Bronchial epithelial cell (primary cell): Measurements from ENCODE around the gene BCAM. TPM values are rescaled to one million over a fixed set of nuclear protein-coding genes. Genes with fewer than 3 reads are reported as not detected.

Source experiments
- DNase-seq: peaks from one replicate; pipeline ENCODE4 v3.0.0-alpha.2; 2010; ENCODE audit warnings: low read depth
- FAIRE-seq: peaks from 2 replicates; lab custom pipeline; 2011; peaks lifted over from hg19 to GRCh38; lab: Jason Lieb, UNC
- H3K27me3 ChIP-seq: 2 replicates; pipeline ENCODE4 v1.5.1; 2011; ENCODE audit warnings: low read length; ENCODE audit not compliant: control insufficient read depth, insufficient read depth
- H3K36me3 ChIP-seq: 2 replicates; pipeline ENCODE4 v1.5.1; 2011; ENCODE audit warnings: low read length; ENCODE audit not compliant: control insufficient read depth, insufficient read depth
- H3K4me3 ChIP-seq: 2 replicates; pipeline ENCODE4 v1.5.1; 2011; ENCODE audit warnings: mild to moderate bottlenecking, low read depth, low read length, control low read depth
- CTCF ChIP-seq: IDR thresholded peaks from 2 replicates; pipeline ENCODE4 v1.5.1; 2011; ENCODE audit warnings: mild to moderate bottlenecking, moderate library complexity, low read length, control low read depth, inconsistent platforms; ENCODE audit not compliant: insufficient read depth, severe bottlenecking
- total RNA-seq: library from RNA; depleted of rRNA; stranded (reverse); fragments of >200 nt; gene quantifications from 2 replicates; pipeline ENCODE4 v1.2.1, GENCODE V29; 2014

Gene BCAM
- total RNA-seq, 1 donor from 2014 or later = 16.6 TPM

GRCh38 chr19:44848036-44848811 is 39.3 kb downstream of the BCAM start:
- TF ChIP-seq CTCF = no peak
- Histone ChIP-seq H3K36me3 (no peaks in the 10 kb centered on the region), H3K4me3 (peak overlapping the region; percentile 91), H3K27me3 (no peaks in the 10 kb centered on the region)
- no peak for FAIRE-seq
- peak; percentile 28 for DNase-seq

GRCh38 chr19:44848812-44849447 is 40.0 kb downstream of the BCAM start:
- no peak for DNase-seq
- no peak overlapping the region for H3K4me3 ChIP-seq

GRCh38 chr19:44850641-44851109 is 41.8 kb downstream of the BCAM start:
- DNase-seq = no peak
- no peak for FAIRE-seq
- Histone ChIP-seq H3K4me3 (no peak overlapping the region), H3K36me3 (no peaks in the 10 kb centered on the region), H3K27me3 (no peaks in the 10 kb centered on the region)
- TF ChIP-seq CTCF = no peak

More at GRCh38 chr19:44848812-44849447, 40.0 kb downstream of the BCAM start:
- FAIRE-seq = no peak
- no peaks in the 10 kb centered on the region for H3K36me3 ChIP-seq
- TF ChIP-seq CTCF = no peak
- H3K27me3 ChIP-seq = no peaks in the 10 kb centered on the region

- FAIRE-seq = no peak
- no peak for TF ChIP-seq CTCF
Observed at GRCh38 chr19:44851427-44851826, 42.5 kb downstream of the BCAM start.

GRCh38 chr19:44855606-44856005 is 46.7 kb downstream of the BCAM start:
- DNase-seq (no peak), FAIRE-seq (no peak)
- Histone ChIP-seq H3K4me3 (no peak overlapping the region), H3K36me3 (no peaks in the 10 kb centered on the region), H3K27me3 (no peaks in the 10 kb centered on the region)
- no peak for TF ChIP-seq CTCF

More at GRCh38 chr19:44851427-44851826, 42.5 kb downstream of the BCAM start:
- DNase-seq = no peak
- Histone ChIP-seq H3K27me3 (no peaks in the 10 kb centered on the region), H3K36me3 (no peaks in the 10 kb centered on the region), H3K4me3 (no peak overlapping the region)
